ENCODE measurements around the gene ZNF469.

The ZNF469 gene

DNA sequence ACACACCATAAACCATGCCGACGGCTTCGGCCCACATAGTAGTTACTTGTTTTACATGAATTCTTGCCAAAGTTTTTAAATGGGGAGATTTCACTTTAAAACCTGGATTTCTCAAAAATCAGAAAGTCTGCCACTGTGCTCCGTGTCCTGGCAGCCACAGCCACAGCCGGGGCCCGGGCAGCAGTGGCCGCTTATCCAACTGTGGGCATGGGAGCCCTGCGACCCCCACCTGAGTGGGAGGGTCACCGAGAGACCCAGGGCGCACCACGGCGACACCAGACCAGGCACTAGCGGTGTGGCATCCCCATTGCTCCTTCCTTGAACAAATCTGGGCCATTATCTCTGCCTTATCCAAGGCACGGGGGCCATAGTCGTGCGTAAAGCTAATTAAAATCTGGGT, 30.0 kb downstream of the ZNF469 start:
- no peak for TF ChIP-seq CTCF (conservative IDR thresholded peaks at IDR 0.05)
- no peak for TF ChIP-seq ZFX (IDR thresholded peaks at IDR 0.05)
- no peak overlapping the region for H3K27ac ChIP-seq

- no peak overlapping the region for H3K27ac ChIP-seq
- no peak for TF ChIP-seq CTCF (conservative IDR thresholded peaks at IDR 0.05)
- no peak for TF ChIP-seq ZFX (IDR thresholded peaks at IDR 0.05)
These were observed 30.5 kb downstream of the ZNF469 start for GRCh38 chr16:88413231-88413630.

GRCh38 chr16:88413631-88414030, 30.9 kb downstream of the ZNF469 start:
- TF ChIP-seq CTCF (conservative IDR thresholded peaks at IDR 0.05) (no peak), ZFX (IDR thresholded peaks at IDR 0.05) (no peak)
- no peak overlapping the region for H3K27ac ChIP-seq

- H3K27ac ChIP-seq: no peak overlapping the region
- TF ChIP-seq ZFX (IDR thresholded peaks at IDR 0.05): no peak
- TF ChIP-seq CTCF (conservative IDR thresholded peaks at IDR 0.05): no peak
These were observed 32.0 kb downstream of the ZNF469 start for GRCh38 chr16:88414521-88415380.

- TF ChIP-seq ZFX (IDR thresholded peaks at IDR 0.05): no peak
- no peak for TF ChIP-seq CTCF (conservative IDR thresholded peaks at IDR 0.05)
- no peak overlapping the region for H3K27ac ChIP-seq
These were observed 32.6 kb downstream of the ZNF469 start for GRCh38 chr16:88415381-88415705.

DNA sequence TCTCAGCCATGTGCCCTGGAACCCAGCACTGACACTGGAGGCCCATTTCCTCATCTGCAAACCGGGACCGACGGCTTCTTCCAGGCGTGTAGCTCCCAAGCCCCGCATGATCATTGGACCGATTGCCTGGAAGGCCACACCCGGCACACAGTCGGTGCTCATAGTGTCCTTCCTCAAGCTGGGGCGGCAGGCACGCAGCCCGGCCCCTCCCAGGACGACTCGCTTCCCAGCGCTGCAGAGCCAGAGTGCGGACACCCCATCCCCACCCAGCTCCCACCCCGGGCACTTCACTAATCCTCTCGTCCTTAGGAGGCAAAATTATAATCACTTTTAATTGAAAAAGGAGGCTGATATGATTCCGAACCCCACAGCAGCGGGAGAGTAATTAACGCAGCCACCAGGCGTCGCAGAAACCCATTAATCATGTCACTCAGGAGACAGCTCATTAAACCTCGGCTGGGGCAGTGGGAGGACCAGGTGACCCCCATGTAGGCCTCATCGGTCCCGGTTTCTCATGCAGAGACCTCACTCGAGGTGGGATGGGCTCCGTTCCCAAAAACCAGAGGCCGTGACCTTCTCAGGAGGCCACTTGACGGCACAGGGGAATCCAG, 33.1 kb downstream of the ZNF469 start:
- no peak for TF ChIP-seq ZFX (IDR thresholded peaks at IDR 0.05)

DNA sequence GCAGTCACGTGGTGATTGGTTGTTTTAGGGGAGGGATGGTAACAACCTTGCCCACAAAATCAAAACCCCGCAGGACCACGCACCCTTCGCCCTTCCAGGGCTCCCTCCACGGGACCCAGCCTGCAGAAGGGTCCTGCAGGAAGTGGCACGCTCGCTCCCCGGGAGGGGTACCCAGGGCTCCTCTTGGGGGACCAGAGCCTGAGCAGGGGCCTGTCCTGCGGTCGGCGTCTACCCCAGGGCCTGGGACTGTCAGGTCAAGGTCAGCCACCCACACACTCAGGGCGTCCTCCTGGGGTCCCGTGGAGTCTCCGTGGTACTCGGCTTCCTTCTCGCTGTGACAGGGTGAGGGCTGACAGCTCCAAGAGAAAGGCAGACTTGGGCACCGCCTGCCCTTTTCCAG, 33.9 kb downstream of the ZNF469 start:
- H3K27ac ChIP-seq: no peak overlapping the region
- TF ChIP-seq CTCF (conservative IDR thresholded peaks at IDR 0.05) (no peak), ZFX (IDR thresholded peaks at IDR 0.05) (no peak)

More for the DNA sequence above, 33.1 kb downstream of the ZNF469 start:
- no peak overlapping the region for H3K27ac ChIP-seq

Measured in C4-2B (cell line).